Right lobe of liver (tissue), 6 donors: ENCODE data around the gene CRYL1. TPM values are rescaled to one million over a fixed set of nuclear protein-coding genes. Genes with fewer than 3 reads are reported as not detected.
A peak's percentile ranks its signal among the peaks of the same experiment; 100 is the strongest.

Experiments
- ATAC-seq, 4 donors: fragments of 200-7000 bp; cut with Tn5 transposase; one replicate each; pipeline ENCODE4 v1.9.1; 2020; ENCODE audit warnings: mild to moderate bottlenecking in 4 of 4, moderate library complexity in 4 of 4
- DNase-seq, 3 donors: peaks; one replicate each; pipeline ENCODE4 v3.0.0-alpha.2; 2020
- H3K27ac ChIP-seq, 3 donors: fragments of 200-600 bp; one replicate each; pipeline ENCODE4 v1.8.0; 2022
- H3K27me3 ChIP-seq, 2 donors: fragments of 200-600 bp; one replicate each; pipeline ENCODE4 v1.8.0; 2022
- H3K36me3 ChIP-seq, 4 donors: fragments of 200-600 bp; sonication (generic) in 1 of 4; one replicate each; pipeline versions ENCODE4 v1.5.1 to v1.8.0; 2017 to 2022; ENCODE audit warnings: control low read depth in 1 of 4
- H3K4me1 ChIP-seq, 4 donors: fragments of 200-600 bp; sonication (generic) in 1 of 4; one replicate each; pipeline versions ENCODE4 v1.5.1 to v1.8.0; 2017 to 2022; ENCODE audit warnings: control low read depth in 1 of 4
- H3K4me3 ChIP-seq, 3 donors: fragments of 200-600 bp; one replicate each; pipeline ENCODE4 v1.8.0; 2022
- H3K9me3 ChIP-seq, 4 donors: fragments of 200-600 bp; sonication (generic) in 1 of 4; one replicate each; pipeline versions ENCODE4 v1.5.1 to v1.8.0; 2017 to 2022; ENCODE audit warnings: control low read depth in 1 of 4
- CTCF ChIP-seq, 4 donors: fragments of 200-600 bp in 3 of 4; fragments of 450-650 bp in 1 of 4; IDR thresholded peaks; one replicate each; pipeline versions ENCODE4 v1.5.1 to v1.8.0; 2016 to 2022; ENCODE audit warnings: antibody characterized with exemption in 4 of 4, mild to moderate bottlenecking in 2 of 4
- POLR2A ChIP-seq: fragments of 450-650 bp; IDR thresholded peaks from one replicate; pipeline ENCODE4 v1.6.1; 2017; ENCODE audit warnings: antibody characterized with exemption, mild to moderate bottlenecking
- WGBS: methylation state at CpG from one replicate; pipeline ENCODE4 v1.1.6; 2018; ENCODE audit warnings: low coverage, low lambda C conversion rate; ENCODE audit not compliant: insufficient coverage; ENCODE audit errors: missing lambda C conversion rate; 5-methylcytosine and 5-hydroxymethylcytosine counted together
- intact Hi-C, 2 donors: fragments of 100-400 bp; cut with DNase I; formaldehyde crosslinking; loops; one replicate each; pipeline versions ENCODE4 v1.11.2 to v1.14.1; 2022
- total RNA-seq, 6 experiments: library from RNA; depleted of rRNA in 2 of 6; stranded (reverse); fragments of >200 nt in 2 of 6; fragmentation: NEBNext Ultra II Directional in 3 of 6; extraction: Animal tissue kit (Norgen Biotek cat#: 25700) in 3 of 6; gene quantifications; one replicate each; pipeline versions ENCODE4 v1.1.0 to v1.2.4, GENCODE V29; 2016 to 2023
- donor health status: DM: no; HTN: yes; CAD: no.
- donor health status: DM: no; HTN: no; CAD: no.
- donor health status: DM: no; HTN: no; CAD: no.
- donor health status: DM: no; HTN: yes; CAD: no.
- donor health status: DM: no; HTN: yes; CAD: no.

CRYL1 gene
- total RNA-seq, 6 experiments from 2014 or later, result 111 to 185 (median 151) TPM

- no peak for ATAC-seq
- intact Hi-C loops, result loop anchor here in 1 of 2 donors (10.0 kb wide), 1 partner anchor 50 kb away; no protein-coding TSS in a partner anchor
- peaks cover 0 to 6% (median 0%) of the 10 kb centered on the region in 4 donors for H3K9me3 ChIP-seq
- no peaks in the 10 kb centered on the region for H3K27me3 ChIP-seq
- H3K36me3 ChIP-seq, result no peaks in the 10 kb centered on the region
- H3K4me1 ChIP-seq, result peaks cover 0 to 12% (median 3%) of the 10 kb centered on the region in 4 donors
- TF ChIP-seq CTCF (IDR thresholded peaks at IDR 0.05), result no peak
- TF ChIP-seq POLR2A, result no peak
- no peak for DNase-seq
- H3K4me3 ChIP-seq, result no peak overlapping the region
- WGBS, result 97% methylated on average over 11 of the region's 11 CpGs
- no peak overlapping the region for H3K27ac ChIP-seq
Observed at GRCh38 chr13:20565115-20565736, 39.6 kb upstream of the CRYL1 start.

- no peaks in the 10 kb centered on the region for H3K27me3 ChIP-seq
Observed at GRCh38 chr13:20561741-20562140, 36.1 kb upstream of the CRYL1 start.

GRCh38 chr13:20559659-20560356 is 34.2 kb upstream of the CRYL1 start:
- H3K4me1 ChIP-seq, result peaks cover 0 to 37% (median 18%) of the 10 kb centered on the region in 4 donors
- no peak overlapping the region for H3K4me3 ChIP-seq
- DNase-seq (peak; percentile 78 to 88 (median 83)), ATAC-seq (peak; percentile 74 to 88 (median 82))
- no peaks in the 10 kb centered on the region for H3K27me3 ChIP-seq
- H3K9me3 ChIP-seq, result no peaks in the 10 kb centered on the region
- intact Hi-C loops, result loop anchor here in 1 of 2 donors (10.0 kb wide), 1 partner anchor 45 kb away; no protein-coding TSS in a partner anchor
- TF ChIP-seq POLR2A (peak; percentile 30), CTCF (IDR thresholded peaks at IDR 0.05) (no peak)
- no peaks in the 10 kb centered on the region for H3K36me3 ChIP-seq
- peak overlapping the region; percentile 77 to 90 (median 90) for H3K27ac ChIP-seq
- 40% methylated on average over 4 of the region's 6 CpGs for WGBS

More at GRCh38 chr13:20561741-20562140, 36.1 kb upstream of the CRYL1 start:
- Histone ChIP-seq H3K36me3 (no peaks in the 10 kb centered on the region), H3K4me1 (peaks cover 0 to 35% (median 17%) of the 10 kb centered on the region in 4 donors), H3K4me3 (no peak overlapping the region), H3K9me3 (peaks cover 0 to 6% (median 0%) of the 10 kb centered on the region in 4 donors), H3K27ac (no peak overlapping the region)
- TF ChIP-seq POLR2A (no peak), CTCF (IDR thresholded peaks at IDR 0.05) (no peak)
- no peak for DNase-seq
- ATAC-seq, result no peak
- intact Hi-C loops, result loop anchor here in 1 of 2 donors (10.0 kb wide), 1 partner anchor 47 kb away; no protein-coding TSS in a partner anchor
- WGBS, result 58% methylated on average over 5 of the region's 5 CpGs

GRCh38 chr13:20558982-20559381 is 33.3 kb upstream of the CRYL1 start:
- peak overlapping the region; percentile 77 to 90 (median 90) for H3K27ac ChIP-seq
- no peak overlapping the region for H3K4me3 ChIP-seq
- ATAC-seq, result no peak
- peaks cover 0 to 37% (median 18%) of the 10 kb centered on the region in 4 donors for H3K4me1 ChIP-seq
- H3K36me3 ChIP-seq, result no peaks in the 10 kb centered on the region
- H3K9me3 ChIP-seq, result no peaks in the 10 kb centered on the region
- intact Hi-C loops, result no loop called here
- no peaks in the 10 kb centered on the region for H3K27me3 ChIP-seq
- WGBS, result 48% methylated on average over 3 of the region's 3 CpGs
- DNase-seq, result no peak
- TF ChIP-seq POLR2A, result no peak
- no peak for TF ChIP-seq CTCF (IDR thresholded peaks at IDR 0.05)
